RWPE2 (cell line): ENCODE measurements around the gene SEC24C.
"Not testable (repeated sequence)": the region's sequence is repeated elsewhere in the genome, so short reads cannot be mapped to it uniquely, and the experiment has no call there.

Experiments
- ATAC-seq: fragments of 200-7000 bp; cut with Tn5 transposase; 3 replicates; pipeline ENCODE4 v1.9.1; 2021; ENCODE audit warnings: low read depth
- DNase-seq: peaks from one replicate; pipeline ENCODE4 v3.0.0-alpha.2; 2020; ENCODE audit warnings: low spot score
- H3K27ac ChIP-seq: fragments of 450-650 bp; 2 replicates; pipeline ENCODE4 v1.5.1; 2017; ENCODE audit warnings: mild to moderate bottlenecking; ENCODE audit not compliant: poor library complexity, severe bottlenecking
- H3K27me3 ChIP-seq: fragments of 250-450 bp; sonication (Bioruptor Pico); 2 replicates; pipeline ENCODE4 v1.5.1; 2021; ENCODE audit warnings: mild to moderate bottlenecking, moderate library complexity; ENCODE audit not compliant: insufficient read depth, poor library complexity, severe bottlenecking
- H3K36me3 ChIP-seq: fragments of 250-450 bp; sonication (Bioruptor Pico); 2 replicates; pipeline ENCODE4 v1.5.1; 2020; ENCODE audit warnings: low read depth, mild to moderate bottlenecking, moderate library complexity
- H3K4me1 ChIP-seq: fragments of 250-450 bp; sonication (Bioruptor Pico); 2 replicates; pipeline ENCODE4 v1.5.1; 2021; ENCODE audit warnings: mild to moderate bottlenecking, moderate library complexity; ENCODE audit not compliant: insufficient read depth, poor library complexity, severe bottlenecking
- H3K4me3 ChIP-seq: fragments of 250-450 bp; sonication (Bioruptor Pico); 2 replicates; pipeline ENCODE4 v1.5.1; 2021; ENCODE audit warnings: mild to moderate bottlenecking, moderate library complexity; ENCODE audit not compliant: severe bottlenecking
- H3K9me3 ChIP-seq: fragments of 250-450 bp; sonication (Bioruptor Pico); 2 replicates; pipeline ENCODE4 v1.5.1; 2021; ENCODE audit warnings: mild to moderate bottlenecking, moderate library complexity; ENCODE audit not compliant: severe bottlenecking
- CTCF ChIP-seq: fragments of 450-650 bp; IDR thresholded peaks from one replicate; pipeline ENCODE4 v1.5.1; 2017; ENCODE audit warnings: mild to moderate bottlenecking, moderate library complexity; ENCODE audit not compliant: poor library complexity, severe bottlenecking

Gene SEC24C

GRCh38 chr10:73713912-73714311 lies 30.3 kb upstream of the SEC24C start:
- H3K36me3 ChIP-seq = peaks cover 42% of the 10 kb centered on the region
- not testable (repeated sequence) for H3K9me3 ChIP-seq, H3K4me3 ChIP-seq, H3K27me3 ChIP-seq, DNase-seq, H3K27ac ChIP-seq, H3K4me1 ChIP-seq, ATAC-seq

- ATAC-seq, H3K27ac ChIP-seq, DNase-seq, H3K4me3 ChIP-seq, H3K4me1 ChIP-seq, H3K9me3 ChIP-seq, H3K27me3 ChIP-seq: not testable (repeated sequence)
- peaks cover 45% of the 10 kb centered on the region for H3K36me3 ChIP-seq
Observed at GRCh38 chr10:73714483-73714882, 29.7 kb upstream of the SEC24C start.

- peaks cover 55% of the 10 kb centered on the region for H3K36me3 ChIP-seq
- H3K4me3 ChIP-seq, H3K4me1 ChIP-seq, H3K27ac ChIP-seq, H3K9me3 ChIP-seq, ATAC-seq, DNase-seq, H3K27me3 ChIP-seq: not testable (repeated sequence)
Observed at GRCh38 chr10:73715179-73716156, 28.7 kb upstream of the SEC24C start.

GRCh38 chr10:73716251-73716650 lies 27.9 kb upstream of the SEC24C start:
- H3K4me1 ChIP-seq = no peaks in the 10 kb centered on the region
- ATAC-seq = no peak
- H3K9me3 ChIP-seq = no peaks in the 10 kb centered on the region
- TF ChIP-seq CTCF = no peak
- peaks cover 57% of the 10 kb centered on the region for H3K36me3 ChIP-seq
- H3K27me3 ChIP-seq = no peaks in the 10 kb centered on the region
- no peak overlapping the region for H3K27ac ChIP-seq
- DNase-seq = no peak
- H3K4me3 ChIP-seq = no peak overlapping the region

- no peak for ATAC-seq
- no peak overlapping the region for H3K27ac ChIP-seq
Observed at GRCh38 chr10:73717556-73717955, 26.6 kb upstream of the SEC24C start.

GRCh38 chr10:73720561-73720960 lies 23.6 kb upstream of the SEC24C start:
- not testable (repeated sequence) for H3K9me3 ChIP-seq, H3K4me3 ChIP-seq, ATAC-seq, DNase-seq, H3K27me3 ChIP-seq, H3K4me1 ChIP-seq, H3K27ac ChIP-seq
- H3K36me3 ChIP-seq = peaks cover 85% of the 10 kb centered on the region

More at GRCh38 chr10:73717556-73717955, 26.6 kb upstream of the SEC24C start:
- Histone ChIP-seq H3K4me3 (no peak overlapping the region), H3K4me1 (no peaks in the 10 kb centered on the region), H3K27me3 (no peaks in the 10 kb centered on the region), H3K9me3 (no peaks in the 10 kb centered on the region), H3K36me3 (peaks cover 65% of the 10 kb centered on the region)
- no peak for DNase-seq
- no peak for TF ChIP-seq CTCF
